Measurements from ENCODE around the gene FGF3.

Gene FGF3

DNA sequence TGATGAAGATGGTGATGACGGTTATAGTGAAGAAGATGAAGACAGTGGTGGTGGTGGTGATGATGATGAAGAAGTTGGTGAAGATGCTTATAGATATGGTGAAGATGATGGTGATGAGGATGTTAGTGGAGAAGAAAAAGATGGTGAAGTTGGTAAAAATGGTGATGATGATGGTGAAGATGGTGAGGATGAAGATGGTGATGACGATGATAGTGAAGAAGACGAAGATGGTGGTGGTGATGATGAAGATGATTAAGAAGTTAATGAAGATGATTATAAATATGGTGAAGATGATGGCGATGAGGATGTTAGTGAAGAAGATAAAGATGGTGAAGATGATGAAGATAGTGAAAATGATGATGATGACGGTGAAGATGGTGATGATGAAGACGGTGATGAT, 25.2 kb upstream of the FGF3 start:
- in situ Hi-C loops (cut with MboI; ENCODE audit: low sequenced_read_pairs): no loop called here

DNA sequence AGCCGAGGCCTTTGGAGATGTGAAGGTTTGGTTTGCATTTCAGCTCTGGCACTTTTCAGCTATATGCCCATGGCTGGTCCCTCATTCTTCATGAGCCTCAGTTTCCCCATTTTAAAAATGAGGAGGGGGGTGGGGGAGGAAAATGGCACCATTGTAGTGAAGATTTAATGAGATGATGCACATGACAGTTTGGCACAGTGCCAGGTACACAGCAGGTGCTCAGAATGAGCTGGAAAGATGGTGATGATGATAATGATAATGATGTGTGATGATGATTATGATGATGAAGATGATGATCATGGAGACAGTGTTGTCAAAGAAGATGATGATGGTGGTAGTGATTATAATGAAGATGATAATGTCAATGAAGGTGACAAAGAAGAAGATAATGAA, 24.3 kb upstream of the FGF3 start:
- in situ Hi-C loops (cut with MboI; ENCODE audit: low sequenced_read_pairs): no loop called here

DNA sequence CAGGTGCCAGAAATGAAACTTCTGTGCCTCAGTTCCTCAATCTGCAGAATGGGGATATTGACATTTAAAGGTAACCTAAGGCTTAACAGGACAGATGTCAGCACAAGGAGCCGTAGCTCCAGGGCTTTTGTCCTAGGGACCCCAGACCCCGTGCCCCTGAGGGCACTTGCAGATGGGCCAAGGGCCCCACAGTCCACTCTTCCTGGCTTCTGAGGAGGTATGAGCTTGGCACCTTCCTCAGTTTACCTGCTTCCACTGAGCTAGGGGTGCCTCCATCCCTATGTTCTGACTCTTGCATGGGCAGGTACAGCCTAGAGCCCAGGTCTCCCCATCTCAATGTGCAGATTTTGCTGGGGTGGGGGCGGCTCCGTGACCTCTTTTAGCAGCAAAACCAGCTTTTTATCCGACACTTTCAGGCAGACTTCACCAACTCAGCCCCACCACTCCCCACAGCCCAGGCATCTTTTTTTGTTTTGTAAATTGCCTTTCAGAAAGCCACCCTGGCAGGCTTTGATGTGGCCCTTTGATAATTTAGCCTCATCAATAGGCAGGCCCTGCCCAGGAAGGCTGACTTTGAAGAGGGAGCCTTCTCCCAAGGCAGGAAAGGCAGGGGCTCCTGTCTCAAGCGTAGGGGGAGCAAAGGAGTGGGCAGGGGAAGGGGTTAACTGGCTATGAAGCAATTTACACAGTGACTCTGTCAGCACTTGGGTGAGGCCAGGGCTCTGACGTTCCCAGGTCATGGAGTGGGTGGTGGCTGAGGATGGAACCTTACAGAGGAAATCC, 23.7 kb upstream of the FGF3 start:
- in situ Hi-C loops (cut with MboI; ENCODE audit: low sequenced_read_pairs): no loop called here

DNA sequence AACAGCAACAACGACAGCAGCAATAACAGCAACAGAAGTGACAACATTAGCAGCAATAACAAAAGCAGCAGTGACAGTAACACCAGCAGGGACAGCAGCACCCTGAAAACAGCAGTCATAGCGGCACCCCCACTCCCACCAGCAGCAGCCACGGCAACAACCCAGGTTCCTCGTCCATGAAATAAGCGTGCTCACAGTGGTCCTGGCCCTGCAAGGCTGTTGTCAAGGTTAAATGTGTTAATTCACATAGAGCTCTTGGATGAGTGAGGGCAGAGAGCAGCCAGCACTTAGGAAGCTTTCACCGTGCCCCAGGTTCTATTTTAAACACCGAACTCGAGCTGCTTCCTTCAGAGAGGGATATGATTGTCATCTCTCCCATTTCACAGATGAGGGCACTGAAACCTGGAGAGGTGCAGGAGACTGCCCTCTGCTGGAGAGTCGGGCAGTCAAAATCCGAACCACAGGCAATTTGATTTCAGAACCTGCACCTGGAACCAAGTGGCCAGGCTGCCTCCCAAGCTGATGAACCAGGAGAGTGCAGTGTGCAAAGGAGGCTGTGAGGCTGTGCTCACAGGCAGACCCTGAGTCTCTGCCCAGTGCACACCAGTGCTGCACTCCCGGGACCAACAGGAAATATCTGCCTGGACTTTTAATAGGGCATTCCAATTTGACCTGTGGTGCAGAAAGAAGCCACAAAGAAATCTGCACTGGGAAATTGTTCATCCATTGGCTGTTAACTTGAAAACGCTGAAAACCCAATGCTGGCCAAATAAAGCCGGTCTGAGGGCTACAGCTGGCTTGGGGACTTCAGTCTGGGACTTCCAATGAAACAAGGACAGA, 22.9 kb upstream of the FGF3 start:
- in situ Hi-C loops (cut with MboI; ENCODE audit: low sequenced_read_pairs): no loop called here

DNA sequence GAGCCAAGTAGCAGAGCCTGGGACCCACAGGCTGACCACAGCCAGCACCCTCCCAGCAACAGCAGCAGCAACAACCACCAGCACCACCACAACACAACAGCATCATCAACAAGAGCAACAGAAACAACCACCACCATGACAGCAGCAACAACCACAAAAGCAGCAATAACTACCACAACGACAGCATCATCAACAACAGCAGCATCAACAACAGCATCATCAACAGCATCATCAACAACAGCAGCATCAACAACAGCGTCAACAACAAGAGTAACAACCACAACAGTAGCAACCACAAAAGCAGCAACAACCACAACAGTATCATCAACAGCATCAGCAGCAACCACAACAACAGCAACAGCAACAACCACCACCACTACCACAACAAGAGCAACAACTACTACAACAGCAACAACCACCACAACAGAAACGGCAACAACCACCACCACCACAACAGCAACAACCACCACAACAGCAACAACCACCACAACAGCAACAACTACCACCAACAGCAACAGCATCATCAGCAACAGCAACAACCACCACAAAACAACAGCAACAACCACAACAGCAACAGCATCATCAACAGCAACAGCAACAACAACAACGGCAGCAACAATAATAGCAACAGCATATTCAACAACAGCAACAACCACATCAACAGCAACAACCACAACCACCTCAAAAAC, 22.1 kb upstream of the FGF3 start:
- in situ Hi-C loops (cut with MboI; ENCODE audit: low sequenced_read_pairs): no loop called here

DNA sequence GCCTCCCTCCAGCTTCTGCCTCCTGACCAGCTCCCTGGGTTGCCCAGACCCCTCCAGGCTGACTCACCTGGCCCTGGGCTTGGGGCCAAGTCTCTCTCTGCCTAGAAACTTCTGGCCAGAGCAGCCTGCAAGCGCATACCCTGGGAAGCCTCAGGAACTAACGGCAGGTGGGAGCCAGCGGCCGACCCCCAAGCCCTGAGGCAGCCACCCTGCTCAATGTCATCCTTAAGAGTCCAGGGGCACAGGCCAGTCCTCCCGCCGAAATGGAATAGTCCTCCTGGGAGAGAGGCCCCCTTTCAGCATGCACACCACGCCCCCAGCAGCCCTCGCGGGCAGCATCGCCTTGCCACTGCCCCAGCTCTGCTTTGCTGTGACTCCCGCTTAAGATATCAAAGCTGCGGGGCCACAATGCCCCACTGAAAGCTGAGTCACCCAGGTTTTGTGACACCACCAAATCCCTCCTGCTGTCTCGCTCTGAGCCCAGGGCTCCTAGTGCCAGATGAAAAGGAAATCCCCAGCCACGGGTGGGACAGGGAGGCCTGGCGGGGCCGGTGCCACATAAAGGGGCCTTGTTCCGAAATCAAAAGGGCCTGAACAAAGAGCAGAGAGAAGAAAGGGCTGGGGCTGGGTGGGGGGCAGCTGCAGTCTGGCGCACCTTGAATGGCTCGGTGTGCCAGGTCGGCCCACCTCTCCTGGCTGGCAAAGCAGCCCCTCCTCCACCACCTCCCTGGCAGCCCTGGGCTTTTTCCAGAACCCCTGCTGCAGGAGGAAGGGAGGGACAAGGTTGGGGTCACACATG, 21.4 kb upstream of the FGF3 start:
- in situ Hi-C loops (cut with MboI; ENCODE audit: low sequenced_read_pairs): no loop called here

DNA sequence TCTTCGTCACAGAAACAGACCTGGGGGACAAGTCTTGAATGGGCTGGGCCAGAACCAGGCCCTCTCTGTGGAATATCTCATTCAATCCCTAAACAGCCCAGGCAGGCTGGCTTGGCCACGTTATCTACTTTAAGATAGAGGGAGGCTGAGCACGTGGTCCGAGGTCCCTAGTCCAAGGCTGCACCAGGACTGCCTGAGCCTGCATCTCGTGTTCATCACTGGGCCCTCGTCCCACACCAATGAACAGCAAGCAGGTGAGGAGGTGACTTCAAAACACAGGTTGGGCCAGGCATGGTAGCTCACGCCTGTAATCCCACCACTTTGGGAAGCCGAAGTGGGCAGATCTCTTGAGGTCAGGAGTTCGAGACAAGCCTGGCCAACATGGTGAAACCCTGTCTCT, 20.3 kb upstream of the FGF3 start:
- in situ Hi-C loops (cut with MboI; ENCODE audit: low sequenced_read_pairs): no loop called here

DNA sequence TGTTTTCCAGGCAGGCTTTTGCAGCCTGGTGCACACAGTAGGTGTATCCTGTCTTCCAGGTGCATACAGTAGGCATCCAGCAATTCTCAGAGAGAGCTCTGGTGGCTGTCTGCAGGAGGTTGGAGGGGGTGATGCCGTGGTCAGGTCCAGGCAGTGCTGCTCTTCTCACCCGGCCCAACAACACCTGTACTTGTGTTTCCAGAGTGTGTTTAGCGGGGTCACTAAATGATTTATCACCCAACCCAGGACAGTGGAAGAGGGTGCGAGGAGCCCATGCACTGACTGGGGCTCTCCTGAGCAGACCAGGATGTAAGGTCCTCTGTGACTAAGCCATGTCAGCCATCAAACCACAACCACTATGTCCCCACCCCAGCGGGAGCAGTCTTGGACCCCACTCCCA, 18.6 kb upstream of the FGF3 start:
- in situ Hi-C loops (cut with MboI; ENCODE audit: low sequenced_read_pairs): no loop called here

DNA sequence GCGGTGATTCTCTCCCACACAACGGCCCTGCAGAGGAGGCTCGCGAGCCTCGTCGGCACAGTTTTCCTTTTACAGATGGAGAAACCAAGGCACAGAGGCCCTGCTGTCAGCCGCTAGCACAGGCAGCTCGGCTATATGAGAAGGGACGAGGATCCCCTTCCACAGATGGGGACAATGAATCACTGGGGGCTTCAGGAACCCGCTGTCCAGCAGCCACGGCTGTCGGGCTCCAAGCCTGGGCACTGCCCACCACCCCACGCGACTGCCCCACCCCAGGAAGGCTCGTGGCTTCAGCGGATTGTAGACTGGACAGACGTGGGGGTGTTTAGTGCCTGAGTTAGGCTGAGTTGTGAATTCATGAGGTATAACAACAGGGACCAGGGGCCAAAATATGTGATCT, 17.2 kb upstream of the FGF3 start:
- in situ Hi-C loops (cut with MboI; ENCODE audit: low sequenced_read_pairs): no loop called here

DNA sequence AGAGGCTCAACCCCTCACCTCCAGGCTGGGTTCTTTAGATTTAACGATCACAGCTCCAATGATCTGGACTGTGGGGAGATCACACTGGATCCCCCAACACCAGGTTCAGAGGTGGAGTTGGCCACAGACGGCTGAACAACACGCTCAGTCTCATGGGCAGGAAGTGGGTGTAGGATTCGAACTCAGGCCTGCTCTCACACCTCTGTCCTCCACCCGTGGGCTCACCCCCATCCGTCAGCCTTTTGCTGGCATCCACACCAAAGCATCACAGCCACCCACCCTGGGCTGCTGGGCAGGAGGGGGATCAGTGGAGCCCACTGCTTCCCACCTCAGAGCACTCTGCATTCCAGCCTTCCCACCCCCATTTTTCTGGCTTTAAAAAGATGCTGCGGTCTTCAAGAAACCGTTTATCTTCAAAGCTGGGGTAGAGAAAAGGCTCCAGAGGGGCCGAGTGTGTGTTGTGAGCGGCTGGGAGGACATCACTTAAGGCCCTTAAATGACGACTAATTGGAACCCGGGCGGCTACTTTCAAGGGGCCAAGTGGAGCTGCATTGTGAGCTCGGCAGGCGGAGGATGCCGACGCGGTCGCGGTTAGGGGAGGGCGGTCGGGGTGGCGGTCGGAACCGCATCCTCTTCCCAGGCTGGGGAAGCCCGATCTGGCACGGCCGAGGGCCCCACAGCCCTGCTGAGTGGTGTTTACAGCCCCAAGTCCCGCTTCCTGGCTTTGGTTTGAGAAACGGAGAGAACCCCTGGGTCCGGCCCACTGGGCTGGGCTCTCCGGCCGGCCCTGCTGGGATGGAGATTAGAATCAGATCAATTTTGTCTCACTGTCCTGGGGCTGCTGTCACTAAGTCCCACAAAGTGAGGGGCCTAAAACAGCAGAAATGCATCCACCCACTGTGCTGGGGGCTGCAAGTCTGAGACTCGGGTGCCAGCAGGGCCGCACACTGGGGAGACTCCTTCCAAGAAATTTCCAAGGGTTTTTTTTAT, 15.9 kb upstream of the FGF3 start:
- in situ Hi-C loops (cut with MboI; ENCODE audit: low sequenced_read_pairs): no loop called here

DNA sequence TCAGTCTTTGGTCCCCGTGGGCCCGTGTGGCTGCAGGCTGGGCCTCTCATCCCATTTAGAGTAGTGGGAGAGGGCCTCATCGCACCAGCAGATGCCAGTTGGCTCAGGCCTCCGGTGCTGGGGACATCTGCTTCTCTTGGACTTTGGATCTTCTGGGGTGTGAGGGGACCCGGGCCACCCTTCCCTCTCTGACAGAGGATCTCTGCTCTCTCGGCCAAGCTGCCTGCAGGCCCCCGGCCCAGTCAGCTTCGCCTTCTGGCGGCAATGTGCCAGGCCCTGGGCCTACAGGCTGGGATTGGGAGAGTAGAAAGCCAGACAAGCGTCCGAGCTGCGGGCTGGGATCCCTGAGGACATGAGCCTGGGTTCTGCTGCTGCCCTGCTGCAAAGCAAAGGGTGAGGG, 15.0 kb upstream of the FGF3 start:
- in situ Hi-C loops (cut with MboI; ENCODE audit: low sequenced_read_pairs): no loop called here

DNA sequence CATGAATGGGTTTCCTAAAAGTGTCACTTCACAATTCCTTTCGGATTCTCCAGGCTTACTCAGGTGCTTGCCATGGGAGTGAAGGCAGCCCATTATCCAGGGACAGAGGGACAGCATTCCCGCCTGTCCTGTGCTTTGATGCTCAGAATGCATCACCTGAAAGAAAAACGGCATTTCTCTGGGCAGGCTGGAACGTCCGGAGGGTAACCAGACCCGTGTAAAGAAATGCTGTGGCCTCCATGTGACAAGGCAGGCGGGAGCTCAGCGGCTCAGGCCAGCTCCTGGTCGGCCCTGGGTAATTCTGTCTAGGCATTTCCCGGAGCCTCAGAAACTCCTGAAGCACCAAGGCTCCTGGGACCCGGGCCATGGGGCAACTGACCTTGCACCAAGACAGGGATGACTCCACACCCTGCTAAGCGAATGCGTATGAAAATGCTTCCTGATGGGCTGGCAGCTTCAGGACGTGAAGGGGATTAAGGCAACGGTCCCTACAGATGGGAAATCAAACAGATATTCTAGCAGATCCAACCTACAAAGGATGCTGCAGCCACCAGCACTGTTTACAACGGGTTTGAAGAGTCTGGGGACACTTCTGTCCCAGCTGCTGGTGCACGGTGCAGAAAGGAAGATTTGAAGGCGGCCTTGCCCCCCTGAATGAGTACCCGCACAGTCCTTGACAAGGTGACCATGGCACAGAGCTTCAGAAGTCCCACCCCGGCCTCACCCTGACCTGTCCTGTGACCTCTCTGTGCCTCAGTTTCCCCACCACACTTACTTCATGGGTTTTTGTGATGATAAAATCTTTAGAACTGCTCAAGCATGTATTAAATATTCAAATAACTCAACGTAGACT, 13.6 kb upstream of the FGF3 start:
- in situ Hi-C loops (cut with MboI; ENCODE audit: low sequenced_read_pairs): no loop called here

DNA sequence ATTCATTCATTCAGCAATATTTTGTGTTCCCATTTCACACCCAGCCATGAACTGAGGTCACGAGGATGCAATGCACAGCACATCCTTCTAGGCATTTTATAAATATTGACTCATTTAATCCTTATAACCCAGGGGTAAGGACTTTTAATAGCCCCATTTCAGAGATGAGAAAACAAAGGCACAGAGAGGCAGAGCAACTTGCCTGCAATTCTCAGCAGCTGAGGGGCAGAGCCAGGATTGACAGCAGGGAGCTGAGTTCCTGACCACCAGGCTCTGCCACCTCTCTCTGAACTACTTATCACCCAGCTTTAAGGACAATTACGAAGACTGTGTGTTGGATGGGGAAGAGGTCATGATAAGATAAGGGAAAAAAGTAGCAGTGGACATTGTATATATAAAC, 12.8 kb upstream of the FGF3 start:
- in situ Hi-C loops (cut with MboI; ENCODE audit: low sequenced_read_pairs): no loop called here

DNA sequence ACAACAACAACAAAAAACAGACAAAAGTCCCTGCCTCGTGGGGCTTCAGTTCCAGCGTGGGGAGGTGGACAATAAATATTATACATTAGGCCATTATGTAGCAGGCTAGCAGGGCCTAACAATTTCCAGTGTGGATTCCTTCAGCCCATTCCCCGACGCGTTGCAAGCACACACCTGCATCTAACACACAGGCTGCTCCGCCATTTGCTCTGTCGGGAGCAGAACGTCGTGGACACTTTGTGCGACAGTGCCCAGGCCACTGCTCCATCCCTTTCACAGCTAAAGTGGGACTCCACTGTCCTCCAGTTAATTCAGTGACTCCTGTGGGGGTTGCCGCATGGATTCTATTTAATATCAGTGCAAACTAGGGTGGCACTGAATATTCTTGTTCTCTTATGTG, 10.9 kb upstream of the FGF3 start:
- in situ Hi-C loops (cut with MboI; ENCODE audit: low sequenced_read_pairs): no loop called here

DNA sequence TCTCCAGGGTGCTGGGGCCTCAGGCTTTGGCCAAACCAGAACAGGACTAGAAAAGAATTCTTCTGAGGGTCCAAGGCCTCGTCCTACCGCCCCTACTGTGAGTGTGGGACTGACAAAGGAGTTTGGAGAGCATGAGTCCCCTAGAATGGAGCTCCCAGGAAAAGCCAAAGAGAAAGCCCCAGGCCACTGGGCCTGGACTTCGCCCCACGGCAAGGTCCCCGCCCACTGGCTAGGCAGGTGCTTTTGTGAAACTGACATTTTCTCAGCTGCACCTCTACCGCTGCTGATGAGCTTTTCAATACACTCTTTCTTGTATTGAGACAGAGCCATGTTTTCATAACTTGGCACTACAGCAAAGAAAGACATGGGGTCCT, 9.7 kb upstream of the FGF3 start:
- in situ Hi-C loops (cut with MboI; ENCODE audit: low sequenced_read_pairs): no loop called here

DNA sequence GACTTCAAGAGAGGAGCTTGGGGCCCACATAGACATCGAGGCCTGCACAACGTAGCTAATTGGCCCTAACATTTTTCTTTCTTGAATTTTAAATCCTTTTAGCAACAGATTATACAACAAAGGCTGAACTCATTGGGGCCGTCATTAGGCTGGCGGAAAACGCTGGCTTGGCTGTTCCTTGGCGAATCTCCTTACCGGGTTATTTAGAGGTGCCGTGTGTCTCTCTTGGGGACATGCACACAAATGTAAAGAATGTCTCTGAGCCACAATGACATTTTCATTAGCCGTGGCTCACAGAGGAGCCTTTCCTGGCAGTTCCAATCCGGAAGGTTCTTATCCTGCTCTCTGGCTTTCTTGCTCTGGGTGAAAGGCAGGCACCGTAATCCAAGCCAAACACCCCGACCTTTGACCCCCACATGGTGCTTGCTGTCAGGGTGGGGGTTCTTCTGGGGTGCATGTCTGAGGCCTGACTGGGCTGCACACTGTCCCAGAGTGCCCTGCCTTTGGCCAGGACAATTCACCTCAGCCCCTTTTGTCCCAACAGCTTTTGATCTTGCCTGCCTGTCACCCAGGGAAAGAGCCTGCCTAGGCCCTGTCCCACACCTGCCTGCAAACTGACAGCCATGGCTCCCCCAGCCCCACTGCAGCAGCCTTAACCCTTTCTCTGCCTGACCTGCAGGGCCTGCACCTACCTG, 9.2 kb upstream of the FGF3 start:
- in situ Hi-C loops (cut with MboI; ENCODE audit: low sequenced_read_pairs): no loop called here

DNA sequence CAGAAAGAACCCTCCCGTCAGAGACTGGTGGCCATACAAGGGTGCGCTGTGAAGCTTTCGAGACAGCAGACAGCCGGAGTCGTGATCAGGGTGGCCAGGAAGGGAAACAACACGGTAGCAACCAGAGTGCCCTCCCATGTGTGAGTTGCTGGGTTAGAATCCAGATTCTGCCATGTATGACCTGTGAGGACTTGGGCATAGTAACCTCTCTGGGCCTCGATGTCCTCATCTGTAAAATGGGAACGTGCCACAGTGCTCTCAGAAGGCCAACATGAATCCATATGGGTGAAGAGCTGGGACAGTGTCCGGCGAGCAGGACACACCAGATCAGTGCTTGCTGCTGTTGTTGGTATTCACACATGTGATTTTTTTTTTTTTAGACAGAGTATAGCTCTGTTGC, 7.6 kb upstream of the FGF3 start:
- in situ Hi-C loops (cut with MboI; ENCODE audit: low sequenced_read_pairs): no loop called here

DNA sequence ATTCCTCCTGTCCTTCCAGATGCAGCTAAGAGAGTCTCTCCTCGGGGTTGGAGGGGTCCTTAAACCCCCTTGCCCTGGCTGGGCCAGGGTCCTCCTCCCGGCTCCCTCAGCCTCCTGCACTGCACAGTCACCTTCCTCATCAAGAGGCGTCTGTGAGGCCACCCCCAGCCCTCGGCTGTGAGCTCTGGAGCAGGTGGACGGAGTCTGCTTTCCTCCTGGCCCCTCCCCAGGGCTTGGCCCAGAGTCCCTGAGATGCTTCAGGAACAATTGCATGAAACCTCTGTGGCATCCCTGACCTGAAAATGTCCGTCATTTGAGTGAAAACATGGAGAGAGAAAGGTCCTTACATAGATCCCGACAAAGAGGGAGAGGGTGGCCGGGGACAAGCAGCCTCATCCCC, 6.7 kb upstream of the FGF3 start:
- in situ Hi-C loops (cut with MboI; ENCODE audit: low sequenced_read_pairs): no loop called here

Measured in HL-60/S4 treated with phorbol 12-myristate 13-acetate at 8.2 ng/mL for 4 days and 3 days (cell line).